Upper lobe of right lung (tissue), 1 donor: Measurements from ENCODE around the gene HES3. TPM values are rescaled to one million over a fixed set of nuclear protein-coding genes. Genes with fewer than 3 reads are reported as not detected.

Experiments
- ATAC-seq: fragments of 200-7000 bp; cut with Tn5 transposase; one replicate; pipeline ENCODE4 v1.9.1; 2020; ENCODE audit warnings: mild to moderate bottlenecking, moderate library complexity
- DNase-seq: peaks from one replicate; pipeline ENCODE4 v3.0.0-alpha.2; 2020
- H3K27ac ChIP-seq: fragments of 200-600 bp; one replicate; pipeline ENCODE4 v1.8.0; 2022
- H3K27me3 ChIP-seq: fragments of 200-600 bp; one replicate; pipeline ENCODE4 v1.8.0; 2022; ENCODE audit warnings: mild to moderate bottlenecking
- H3K36me3 ChIP-seq: fragments of 200-600 bp; one replicate; pipeline ENCODE4 v1.8.0; 2022
- H3K4me1 ChIP-seq: fragments of 200-600 bp; one replicate; pipeline ENCODE4 v1.8.0; 2022
- H3K4me3 ChIP-seq: fragments of 200-600 bp; one replicate; pipeline ENCODE4 v1.8.0; 2022; ENCODE audit warnings: mild to moderate bottlenecking
- H3K9me3 ChIP-seq: fragments of 200-600 bp; one replicate; pipeline ENCODE4 v1.8.0; 2022
- CTCF ChIP-seq: fragments of 200-600 bp; IDR thresholded peaks from one replicate; pipeline ENCODE4 v1.8.0; 2022; ENCODE audit warnings: antibody characterized with exemption
- intact Hi-C: fragments of 100-400 bp; cut with DNase I; formaldehyde crosslinking; loops from one replicate; pipeline ENCODE4 v1.11.0; 2022
- total RNA-seq: library from RNA; stranded (reverse); fragmentation: NEBNext Ultra II Directional; extraction: Animal tissue kit (Norgen Biotek cat#: 25700); gene quantifications from one replicate; pipeline ENCODE4 v1.2.1, GENCODE V29; 2021
- donor health status: DM: no; HTN: yes; CAD: no; lungs with severe emphysema.

The HES3 gene
- total RNA-seq, 1 donor from 2014 or later: not detected

DNA sequence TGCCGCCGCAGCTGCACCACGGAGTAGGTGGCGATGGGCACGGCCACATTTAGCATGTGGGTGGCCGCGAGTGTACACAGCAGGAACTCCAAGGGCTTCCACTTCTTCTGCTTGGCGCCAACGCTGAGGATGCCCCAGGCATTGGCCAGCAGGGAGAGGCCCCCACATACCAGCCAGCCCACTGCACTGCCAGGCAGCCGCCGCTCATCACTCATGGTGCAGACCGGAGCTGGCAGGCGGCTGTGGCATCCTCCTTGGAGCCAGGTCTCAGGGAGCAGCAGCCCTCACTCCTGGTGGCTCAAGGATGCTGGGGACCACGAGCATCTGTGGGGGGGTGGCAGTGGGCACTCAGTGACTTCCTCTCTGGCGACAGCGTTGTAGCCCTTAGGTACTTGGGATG lies 10.7 kb downstream of the HES3 start:
- no peak for DNase-seq
- intact Hi-C loops: no loop called here
- H3K27me3 ChIP-seq: peaks cover 8% of the 10 kb centered on the region
- H3K4me1 ChIP-seq: peaks cover 3% of the 10 kb centered on the region
- TF ChIP-seq CTCF: no peak
- no peak overlapping the region for H3K4me3 ChIP-seq
- no peak overlapping the region for H3K27ac ChIP-seq
- H3K36me3 ChIP-seq: no peaks in the 10 kb centered on the region
- ATAC-seq: no peak
- no peaks in the 10 kb centered on the region for H3K9me3 ChIP-seq

DNA sequence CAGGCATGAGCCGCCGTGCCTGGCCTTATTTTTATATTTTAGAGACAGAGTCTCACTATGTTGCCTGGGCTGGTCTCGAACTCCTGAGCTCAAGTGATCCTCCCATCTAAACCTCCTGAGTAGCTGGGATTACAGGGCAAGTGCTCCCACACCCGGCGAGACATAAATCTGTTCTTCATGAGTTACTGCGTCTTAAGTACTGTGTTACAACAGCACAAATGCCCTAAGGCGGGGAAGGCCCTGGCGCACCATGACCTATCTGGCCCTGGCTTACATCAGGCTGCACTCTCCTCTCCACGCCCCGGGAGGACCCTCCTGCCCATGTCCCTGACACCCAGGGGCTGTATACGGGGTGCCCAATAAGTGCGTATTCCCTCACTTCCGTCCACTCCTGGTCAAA lies 12.7 kb downstream of the HES3 start:
- Histone ChIP-seq H3K27ac (no peak overlapping the region), H3K36me3 (no peaks in the 10 kb centered on the region), H3K4me1 (peaks cover 6% of the 10 kb centered on the region), H3K9me3 (no peaks in the 10 kb centered on the region), H3K27me3 (no peaks in the 10 kb centered on the region), H3K4me3 (no peak overlapping the region)
- no peak for TF ChIP-seq CTCF
- DNase-seq (no peak), ATAC-seq (no peak)
- intact Hi-C loops: no loop called here

- DNase-seq (no peak), ATAC-seq (no peak)
- Histone ChIP-seq H3K27me3 (peaks cover 4% of the 10 kb centered on the region), H3K9me3 (no peaks in the 10 kb centered on the region), H3K27ac (no peak overlapping the region), H3K36me3 (no peaks in the 10 kb centered on the region), H3K4me3 (no peak overlapping the region), H3K4me1 (peaks cover 7% of the 10 kb centered on the region)
- TF ChIP-seq CTCF: no peak
- intact Hi-C loops: no loop called here
Measured at GRCh38 chr1:6257541-6258069, 13.6 kb downstream of the HES3 start.

DNA sequence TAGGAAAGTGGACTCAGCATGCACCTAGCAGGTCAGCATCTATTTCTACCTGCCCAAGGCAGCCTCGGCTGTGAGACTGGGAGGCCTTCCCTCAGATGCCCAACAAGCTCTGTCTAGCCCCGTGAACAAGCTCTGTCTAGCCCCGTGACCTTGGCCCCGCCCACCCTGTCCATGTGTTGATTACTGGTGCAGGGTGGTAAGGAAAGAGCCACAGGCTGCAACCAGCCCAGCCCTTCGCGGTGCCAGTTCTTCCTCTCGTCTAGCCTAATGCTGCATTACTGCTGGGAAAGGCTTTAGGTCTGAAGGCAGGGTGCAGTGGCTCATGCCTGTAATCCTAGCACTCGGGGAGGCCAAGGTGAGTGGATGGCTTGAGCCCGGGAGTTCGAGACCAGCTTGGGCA lies 14.7 kb downstream of the HES3 start:
- Histone ChIP-seq H3K27ac (no peak overlapping the region), H3K27me3 (peaks cover 4% of the 10 kb centered on the region), H3K4me1 (peaks cover 9% of the 10 kb centered on the region), H3K36me3 (no peaks in the 10 kb centered on the region), H3K4me3 (no peak overlapping the region), H3K9me3 (no peaks in the 10 kb centered on the region)
- no peak for TF ChIP-seq CTCF
- intact Hi-C loops: no loop called here
- DNase-seq (no peak), ATAC-seq (no peak)

GRCh38 chr1:6259491-6260362 lies 15.7 kb downstream of the HES3 start:
- no peak for TF ChIP-seq CTCF
- no peaks in the 10 kb centered on the region for H3K9me3 ChIP-seq
- H3K36me3 ChIP-seq: no peaks in the 10 kb centered on the region
- H3K27me3 ChIP-seq: peaks cover 4% of the 10 kb centered on the region
- peaks cover 9% of the 10 kb centered on the region for H3K4me1 ChIP-seq
- H3K27ac ChIP-seq: no peak overlapping the region
- ATAC-seq: peak; percentile 74
- peak overlapping the region; percentile 67 for H3K4me3 ChIP-seq
- peak; percentile 94 for DNase-seq
- intact Hi-C loops: no loop called here
